ENCODE data around the gene FAM53C. TPM values are rescaled to one million over a fixed set of nuclear protein-coding genes. Genes with fewer than 3 reads are reported as not detected.
"Not testable (repeated sequence)": the region's sequence is repeated elsewhere in the genome, so short reads cannot be mapped to it uniquely, and the experiment has no call there.

The FAM53C gene
- total RNA-seq, 2 donors from 2014 or later = 17.8 to 20.0 TPM

DNA sequence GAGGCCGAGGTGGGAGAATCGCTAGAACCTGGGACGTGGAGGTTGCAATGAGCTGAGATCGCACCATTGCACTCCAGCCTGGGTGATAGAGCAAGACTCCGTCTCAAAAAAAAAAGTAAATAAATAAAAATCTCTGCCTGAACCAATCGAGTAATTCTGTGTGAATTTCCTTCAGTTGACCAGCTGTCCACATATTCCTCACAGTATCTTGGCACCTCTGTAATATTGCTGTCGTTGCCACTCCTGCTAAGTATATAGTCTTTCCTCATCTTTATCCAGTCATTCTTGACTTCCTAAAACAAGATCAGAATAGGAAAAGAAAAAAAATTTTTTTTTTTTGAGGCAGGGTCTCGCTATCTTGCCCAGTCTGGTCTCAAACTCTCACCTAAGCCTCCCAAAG lies 44.3 kb downstream of the FAM53C start:
- DNase-seq (no peak), ATAC-seq (no peak)
- intact Hi-C loops (cut with DNase I) = no loop called here

DNA sequence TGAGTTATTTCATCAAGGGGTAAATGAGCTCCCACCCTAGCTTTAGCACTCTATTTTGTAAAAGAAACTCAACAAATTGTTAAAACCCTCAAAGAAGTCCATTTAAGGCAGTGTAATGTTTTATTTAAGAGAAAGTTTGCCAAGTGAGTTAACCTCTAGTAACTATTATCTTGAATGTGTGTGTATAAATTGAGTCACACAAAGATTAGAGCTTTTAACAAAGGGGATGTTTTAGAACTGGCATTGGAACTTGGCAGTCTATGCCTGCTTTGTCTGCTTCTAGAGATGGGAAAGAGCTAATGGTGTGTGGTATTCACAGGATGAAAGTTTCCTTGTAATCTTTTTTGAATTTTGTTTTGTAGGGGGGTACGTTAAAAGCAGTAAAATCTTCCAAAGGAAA lies 47.6 kb downstream of the FAM53C start:
- intact Hi-C loops (cut with DNase I) = no loop called here
- no peak for DNase-seq
- peak in 1 of 2 donors; percentile 38 for ATAC-seq

DNA sequence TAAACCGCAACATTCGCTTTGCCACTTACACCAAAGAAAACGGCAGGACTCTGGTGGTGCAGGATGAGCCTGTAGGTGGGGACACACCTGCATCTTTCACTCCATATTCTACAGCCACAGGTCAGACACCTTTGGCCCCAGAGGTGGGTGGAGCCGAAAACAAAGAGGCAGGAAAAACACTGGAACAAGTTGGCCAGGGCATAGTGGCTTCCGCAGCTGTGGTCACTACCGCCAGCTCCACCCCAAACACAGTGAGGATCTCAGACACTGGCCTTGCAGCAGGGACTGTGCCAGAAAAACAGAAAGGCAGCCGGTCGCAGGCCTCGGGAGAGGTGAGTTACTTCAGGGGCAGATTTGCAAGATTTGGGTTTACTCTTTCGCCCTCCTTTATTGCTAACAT lies 48.2 kb downstream of the FAM53C start:
- intact Hi-C loops (cut with DNase I) = no loop called here
- DNase-seq = peak; percentile 58
- ATAC-seq = peak in 1 of 2 donors; percentile 60

DNA sequence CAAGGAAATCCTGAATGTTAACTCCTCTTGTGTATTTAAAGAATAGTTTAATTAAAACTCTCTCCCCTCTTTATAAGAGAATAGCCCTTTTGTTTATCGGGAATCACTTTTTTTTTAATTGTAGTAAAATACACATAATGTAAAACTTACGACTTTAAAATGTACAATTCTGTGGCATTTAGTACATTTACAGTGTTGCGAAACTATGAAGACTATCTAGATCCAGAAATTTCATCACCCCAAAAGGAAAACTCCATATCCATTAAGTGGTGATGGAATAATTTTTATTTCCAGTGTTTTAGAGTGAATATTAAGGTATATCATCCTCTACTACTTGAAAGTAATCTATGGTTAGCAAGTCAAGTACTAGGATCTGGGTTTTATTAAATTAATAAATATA lies 51.3 kb downstream of the FAM53C start:
- intact Hi-C loops (cut with DNase I) = no loop called here
- ATAC-seq (no peak), DNase-seq (no peak)

DNA sequence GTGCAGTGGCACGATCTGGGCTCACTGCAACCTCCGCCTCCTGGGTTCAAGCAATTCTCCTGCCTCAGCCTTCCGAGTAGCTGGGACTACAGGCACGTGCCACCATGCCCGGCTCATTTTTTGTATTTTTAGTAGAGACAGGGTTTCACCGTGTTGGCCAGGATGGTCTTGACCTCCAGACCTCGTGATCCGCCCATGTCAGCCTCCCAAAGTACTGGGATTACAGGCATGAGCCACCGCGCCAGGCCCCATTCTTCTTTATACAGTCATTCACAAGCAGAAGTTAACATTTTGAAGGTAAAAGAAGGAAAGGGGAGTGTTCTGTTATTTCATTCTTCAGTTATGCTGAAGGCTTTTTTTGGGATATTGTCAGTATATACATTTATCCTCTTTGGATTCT lies 51.8 kb downstream of the FAM53C start:
- ATAC-seq; DNase-seq; intact Hi-C loops (cut with DNase I): not testable (repeated sequence)

DNA sequence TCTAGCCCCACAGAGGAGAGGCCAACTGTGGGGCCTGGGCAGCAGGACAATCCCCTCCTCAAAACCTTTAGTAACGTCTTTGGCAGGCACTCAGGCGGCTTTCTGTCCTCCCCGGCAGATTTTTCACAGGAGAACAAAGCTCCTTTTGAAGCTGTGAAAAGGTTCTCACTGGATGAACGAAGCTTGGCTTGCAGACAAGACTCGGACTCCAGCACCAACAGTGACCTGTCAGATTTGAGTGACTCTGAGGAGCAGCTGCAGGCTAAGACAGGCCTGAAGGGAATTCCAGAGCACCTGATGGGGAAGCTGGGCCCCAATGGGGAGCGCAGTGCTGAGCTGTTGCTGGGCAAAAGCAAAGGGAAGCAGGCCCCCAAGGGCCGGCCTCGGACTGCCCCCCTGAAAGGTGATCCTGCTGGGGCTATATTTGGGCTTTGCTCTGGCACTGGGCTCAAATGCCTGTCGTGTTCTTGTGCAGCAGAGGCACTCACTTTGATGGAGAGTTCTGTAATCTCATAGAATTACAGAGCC lies 53.9 kb downstream of the FAM53C start:
- intact Hi-C loops (cut with DNase I) = no loop called here
- peak; percentile 84 to 97 for ATAC-seq

More for the DNA sequence above, 53.9 kb downstream of the FAM53C start:
- DNase-seq = no peak

Other genes with a start within 250 kb of the FAM53C start
- 1 to 10 TPM; 1.9 to 2.7 TPM for gene NME5, start 198.8 kb upstream of the FAM53C start, total RNA-seq
- gene BRD8, start 159.6 kb upstream of the FAM53C start, total RNA-seq = 10 to 100 TPM; 19.8 to 34.7 TPM
- 1 to 10 TPM in 1 of 2 donors, under 1 TPM in 1; 0.13 to 1.1 TPM for gene KIF20A, start 159.2 kb upstream of the FAM53C start, total RNA-seq
- gene CDC23, start 124.9 kb upstream of the FAM53C start, total RNA-seq = 10 to 100 TPM; 15.3 to 18.0 TPM
- 1 to 10 TPM in 1 of 2 donors, under 1 TPM in 1; 0.92 to 1.7 TPM for gene GFRA3, start 63.6 kb upstream of the FAM53C start, total RNA-seq
- under 1 TPM in 1 of 2 donors, not detected in 1; 0.21 TPM for gene CDC25C, start 6.5 kb upstream of the FAM53C start, total RNA-seq
- gene KDM3B, start 14.4 kb downstream of the FAM53C start, total RNA-seq = 10 to 100 TPM; 33.9 to 39.8 TPM
- 10 to 100 TPM; 15.6 to 17.0 TPM for gene REEP2, start 100.8 kb downstream of the FAM53C start, total RNA-seq
- 10 to 100 TPM; 29.1 to 71.9 TPM for gene EGR1, start 127.2 kb downstream of the FAM53C start, total RNA-seq
- 100 to 1,000 TPM in 1 of 2 donors, 10 to 100 TPM in 1; 74.0 to 106 TPM for gene ETF1, start 205.0 kb downstream of the FAM53C start, total RNA-seq
- gene HSPA9, start 237.1 kb downstream of the FAM53C start, total RNA-seq = 100 to 1,000 TPM; 208 to 261 TPM